GM21526 (cell line): ENCODE measurements around the gene OR5K3.
"Not testable (repeated sequence)": the region's sequence is repeated elsewhere in the genome, so short reads cannot be mapped to it uniquely, and the experiment has no call there.

ENCODE experiments used
- ATAC-seq: cut with Tn5 transposase; IDR thresholded peaks from one replicate; pipeline ENCODE4 v1.9.1; 2021; ENCODE audit warnings: moderate library complexity; ENCODE audit not compliant: unreplicated experiment, low FRiP score

Gene OR5K3, protein sequence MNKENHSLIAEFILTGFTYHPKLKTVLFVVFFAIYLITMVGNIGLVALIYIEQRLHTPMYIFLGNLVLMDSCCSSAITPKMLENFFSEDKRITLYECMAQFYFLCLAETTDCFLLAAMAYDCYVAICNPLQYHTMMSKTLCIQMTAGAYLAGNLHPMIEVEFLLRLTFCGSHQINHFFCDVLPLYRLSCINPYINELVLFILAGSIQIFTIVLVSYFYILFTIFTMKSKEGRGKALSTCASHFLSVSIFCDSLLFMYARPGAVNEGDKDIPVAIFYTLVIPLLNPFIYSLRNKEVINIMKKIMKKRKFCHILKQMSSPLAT

DNA sequence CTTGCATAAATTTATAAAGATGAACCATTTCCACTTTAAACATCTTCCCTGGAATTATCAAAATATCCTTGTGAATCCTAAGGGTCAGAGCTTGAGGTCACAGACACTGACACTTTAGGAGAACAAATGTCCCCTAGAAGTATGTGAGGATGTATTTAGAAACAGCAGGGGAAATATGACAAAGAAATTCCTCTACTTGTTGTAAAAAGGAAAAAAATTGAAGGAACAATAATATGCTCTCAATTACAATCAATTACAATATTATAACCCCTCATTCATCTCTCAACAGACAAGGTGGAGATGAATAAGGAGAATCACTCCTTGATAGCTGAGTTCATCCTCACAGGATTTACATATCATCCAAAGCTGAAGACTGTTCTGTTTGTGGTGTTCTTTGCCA is at the start of gene OR5K3:
Gene OR5K3, plus strand, starts transcription at position 301 of the 400 bp plus-strand sequence. Its CDS starts 0 bp downstream, at position 301.
- ATAC-seq = no peak

DNA sequence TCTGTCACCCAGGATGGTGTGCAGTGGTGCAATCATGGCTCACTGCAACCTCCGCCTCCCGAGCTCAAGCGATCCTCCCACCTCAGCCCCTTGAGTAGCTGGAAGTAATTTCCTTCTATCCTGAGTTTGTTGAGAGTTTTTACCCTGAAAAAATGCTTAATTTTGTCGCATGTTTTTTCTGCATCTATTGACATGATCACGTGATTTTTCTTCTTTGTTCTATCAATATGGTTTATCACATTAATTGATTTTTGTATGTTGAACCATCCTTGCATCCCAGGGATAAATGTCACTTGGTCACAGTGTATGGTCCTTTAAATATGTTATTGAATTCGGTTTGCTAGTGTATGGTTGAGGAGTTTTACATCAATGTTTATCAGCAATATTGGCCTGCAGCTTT is 48.7 kb upstream of the OR5K3 start:
- no peak for ATAC-seq

DNA sequence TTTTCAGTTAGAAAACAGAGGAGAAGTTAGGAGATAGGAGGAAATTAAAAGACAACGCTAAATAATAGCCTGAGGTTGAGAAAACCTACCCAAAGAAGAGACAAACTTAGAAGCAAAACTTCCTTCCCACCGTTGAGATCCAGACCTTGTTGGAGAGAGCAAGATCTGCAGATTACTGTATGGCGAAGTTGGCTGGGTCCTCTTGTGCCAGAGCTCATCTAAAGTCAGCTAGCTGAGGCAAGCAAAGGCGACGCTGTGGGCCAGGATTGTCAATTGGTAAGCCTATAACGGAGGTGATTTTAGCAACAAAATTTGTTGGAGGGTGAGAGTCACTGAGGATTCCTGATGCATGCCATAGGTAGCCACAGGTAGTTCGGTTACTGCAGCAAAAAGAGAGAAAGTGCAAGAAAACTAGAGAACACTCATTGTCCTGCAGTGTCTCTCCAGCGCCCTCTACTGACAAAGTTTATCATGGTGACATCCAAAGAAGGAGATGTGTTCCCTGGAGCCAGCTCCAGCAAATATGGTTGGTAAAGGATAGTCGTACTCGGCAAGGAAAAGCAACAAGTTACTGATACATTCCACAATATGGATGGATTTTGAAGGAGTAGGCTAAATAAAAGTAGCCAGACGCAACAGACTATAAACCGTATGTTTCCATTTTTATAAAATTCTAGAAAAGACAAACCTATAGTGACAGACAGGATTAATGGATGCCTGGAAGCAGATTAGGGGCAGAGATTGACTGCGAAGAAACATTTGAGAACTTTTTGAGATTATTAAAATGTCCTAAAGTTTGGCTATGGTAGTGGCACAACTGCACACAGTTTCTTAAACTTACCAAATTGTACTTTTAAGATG is 46.6 kb upstream of the OR5K3 start:
- no peak for ATAC-seq

DNA sequence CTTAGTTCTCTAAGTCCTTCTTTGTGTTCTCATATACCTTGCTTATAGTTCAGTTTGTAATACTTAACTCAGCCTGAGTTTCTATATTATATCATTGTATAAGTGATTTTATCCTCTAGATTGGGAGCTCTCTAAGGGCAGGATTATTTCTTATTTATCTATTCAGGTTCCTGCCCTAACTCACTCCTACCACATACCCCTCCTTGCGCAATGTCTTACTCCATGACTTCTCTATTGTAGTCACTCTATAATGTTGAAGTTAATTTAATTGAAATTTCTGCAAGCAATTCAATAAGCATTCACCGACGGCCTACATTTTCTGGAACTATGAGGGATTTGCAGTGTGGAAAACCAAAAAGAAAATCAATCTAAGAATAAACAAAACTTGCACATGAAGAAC is 40.4 kb upstream of the OR5K3 start:
- no peak for ATAC-seq

DNA sequence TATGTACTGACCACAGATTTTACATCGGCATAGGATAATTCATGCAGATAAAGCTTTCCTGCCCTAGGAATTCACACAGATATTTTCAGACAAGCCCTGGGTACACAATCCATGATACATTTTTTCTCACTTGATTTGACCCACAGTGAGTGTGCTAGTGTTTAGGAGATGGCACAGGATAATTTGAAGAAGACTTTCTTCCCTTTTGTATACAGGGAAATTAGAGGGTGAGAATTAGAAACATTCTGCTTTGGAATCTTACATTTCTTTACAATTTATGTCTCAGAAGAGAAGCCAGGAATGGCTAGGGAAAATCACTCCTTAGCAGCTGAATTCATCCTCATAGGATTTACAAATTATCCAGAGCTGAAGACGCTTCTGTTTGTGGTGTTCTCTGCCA is 36.9 kb upstream of the OR5K3 start, which contains the start of gene OR5K4:
Gene OR5K4, plus strand, starts transcription at position 301 of the 400 bp plus-strand sequence. Its CDS starts 0 bp downstream, at position 301.
- ATAC-seq = no peak

DNA sequence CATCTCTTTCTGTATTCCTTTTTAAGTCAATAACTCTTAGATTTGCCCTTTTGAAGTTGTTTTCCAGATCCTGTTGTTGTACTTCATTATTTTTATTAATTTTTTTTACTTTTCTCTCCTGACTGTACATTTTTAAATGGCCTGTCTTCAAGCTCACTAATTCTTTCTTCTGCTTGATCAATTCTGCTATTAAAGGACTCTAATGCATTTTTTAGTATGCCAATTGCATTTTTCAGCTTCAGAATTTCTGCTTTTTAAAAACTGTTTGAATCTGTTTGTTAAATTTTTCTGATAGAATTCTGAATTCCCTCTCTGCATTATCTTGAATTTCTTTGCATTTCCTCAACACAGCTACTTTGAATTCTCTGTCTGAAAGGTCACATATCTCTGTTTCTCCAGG is 31.2 kb upstream of the OR5K3 start:
- no peak for ATAC-seq

DNA sequence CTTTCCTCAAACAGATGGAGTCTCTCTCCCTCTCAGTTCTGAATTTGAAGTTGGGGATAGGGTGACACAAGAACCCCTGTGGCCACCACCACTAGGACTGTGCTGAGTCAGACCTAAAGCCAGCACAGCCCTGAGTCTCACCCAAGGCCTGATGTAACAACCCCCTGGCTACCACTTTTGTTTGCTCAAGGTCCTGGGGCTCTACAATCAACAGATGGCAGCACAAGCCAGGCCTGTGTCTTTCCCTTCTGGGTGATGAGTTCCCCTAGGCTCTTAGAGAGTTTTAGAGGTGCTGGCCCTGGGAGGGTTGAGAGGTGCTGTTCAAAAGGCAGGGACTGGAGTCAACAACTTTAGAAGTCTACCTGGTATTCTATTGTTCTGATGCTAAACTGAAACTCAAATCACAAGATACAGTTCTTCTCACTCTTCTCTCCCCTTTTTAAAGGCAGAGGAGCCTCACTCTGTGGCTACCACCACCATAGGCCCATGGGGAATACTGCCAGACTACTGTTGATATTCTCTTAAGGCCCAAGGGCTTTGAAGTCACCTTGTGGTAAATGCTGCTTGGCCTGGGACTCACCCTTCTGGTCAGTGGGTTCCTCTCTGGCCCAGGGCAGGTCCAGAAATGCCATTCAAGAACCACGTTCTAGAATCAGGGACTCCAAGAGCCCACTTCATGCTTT is 30.3 kb upstream of the OR5K3 start:
- peak; percentile 86 for ATAC-seq

DNA sequence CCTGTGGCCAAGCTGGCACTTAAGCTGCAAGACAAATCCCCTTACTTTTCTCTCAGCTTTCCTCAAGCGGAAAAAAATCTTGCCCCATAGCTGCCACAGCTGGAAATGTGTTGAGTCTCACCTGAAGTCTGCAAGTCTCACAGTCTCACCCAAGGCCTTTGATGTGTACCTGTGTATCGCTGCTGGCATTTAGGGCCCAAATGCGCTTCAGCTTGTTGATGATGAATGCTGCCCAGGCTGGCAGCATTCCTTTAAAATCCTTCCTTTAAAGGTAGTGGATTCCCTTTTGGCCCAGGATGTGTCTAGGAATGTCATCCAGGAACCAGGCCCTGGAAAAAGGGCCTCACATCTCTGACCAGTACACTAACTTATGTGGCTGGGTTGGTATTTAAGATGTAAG is 29.8 kb upstream of the OR5K3 start:
- ATAC-seq = no peak

DNA sequence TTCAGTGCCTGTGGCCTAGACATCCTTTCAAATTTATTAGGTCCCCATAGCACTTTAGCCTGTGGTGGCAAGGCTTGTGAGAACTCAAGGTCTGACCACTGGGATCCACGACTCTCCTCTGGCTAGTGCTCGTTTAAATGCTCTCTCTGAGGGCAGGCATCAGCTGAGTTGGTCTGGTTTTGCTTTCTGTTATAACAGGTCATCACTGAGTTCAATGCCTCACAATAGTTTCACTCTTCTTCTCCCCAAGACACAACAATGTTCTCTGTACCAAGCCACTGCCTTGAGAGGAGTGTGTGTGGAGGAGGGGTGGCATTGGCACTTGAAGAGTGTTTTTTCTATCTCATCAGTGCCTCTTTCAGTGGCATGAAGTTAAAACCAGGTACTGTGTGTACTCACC is 29.2 kb upstream of the OR5K3 start:
- no peak for ATAC-seq

DNA sequence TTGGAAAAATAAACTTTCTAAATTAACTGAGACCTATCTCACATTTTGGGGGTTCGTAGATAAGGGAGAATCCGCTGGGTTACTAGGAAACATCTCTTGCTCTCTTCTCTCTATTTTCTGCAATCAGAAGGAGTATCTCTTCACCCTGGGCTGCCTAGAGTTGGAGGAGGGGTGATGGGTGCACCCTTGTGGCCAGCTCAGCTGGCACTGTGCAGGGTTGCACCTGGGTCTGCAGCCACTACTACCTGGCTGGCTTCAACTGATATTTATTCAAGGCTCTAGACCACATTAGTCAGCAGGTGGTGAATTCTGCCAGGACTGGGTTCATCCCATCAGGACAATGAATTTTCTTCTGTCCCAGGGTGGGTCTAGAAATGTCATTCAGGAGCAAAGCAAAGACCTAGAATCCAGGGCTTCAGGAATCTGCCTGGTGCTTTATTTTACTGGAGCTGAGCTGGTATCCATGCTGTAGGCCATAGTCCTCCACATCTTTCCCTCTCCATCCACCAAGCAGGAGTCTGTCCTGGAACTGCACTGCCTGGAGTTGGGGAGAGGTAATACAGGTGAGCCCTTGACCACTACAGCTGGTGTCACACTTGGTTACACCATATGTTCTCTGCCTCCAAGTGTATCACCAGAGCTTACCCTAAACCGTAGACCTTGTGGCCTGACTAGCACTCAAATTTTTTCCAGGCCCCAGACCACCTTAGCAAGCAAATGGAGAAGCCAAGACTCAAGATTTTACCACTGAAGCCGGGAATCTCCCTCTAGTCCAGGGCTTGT is 22.8 kb upstream of the OR5K3 start:
- no peak for ATAC-seq

DNA sequence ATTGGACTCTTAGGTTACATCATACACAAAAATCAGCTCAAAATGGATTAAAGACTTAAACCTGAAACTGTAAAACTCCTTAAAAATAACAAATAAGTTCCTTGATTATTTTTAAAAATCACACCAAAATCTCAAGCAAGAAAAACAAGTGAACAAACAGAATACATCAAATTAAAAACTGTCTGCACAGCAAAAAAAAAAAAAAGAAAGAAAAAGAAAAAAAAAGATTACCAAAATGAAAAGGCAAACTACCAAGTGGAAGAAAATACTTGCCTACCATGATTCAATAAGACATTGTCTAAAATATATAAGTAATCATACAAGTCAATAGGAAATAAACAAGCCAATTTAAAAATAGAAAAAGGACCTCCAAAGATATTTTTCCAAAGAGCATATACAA is 19.3 kb upstream of the OR5K3 start:
- ATAC-seq = no peak

DNA sequence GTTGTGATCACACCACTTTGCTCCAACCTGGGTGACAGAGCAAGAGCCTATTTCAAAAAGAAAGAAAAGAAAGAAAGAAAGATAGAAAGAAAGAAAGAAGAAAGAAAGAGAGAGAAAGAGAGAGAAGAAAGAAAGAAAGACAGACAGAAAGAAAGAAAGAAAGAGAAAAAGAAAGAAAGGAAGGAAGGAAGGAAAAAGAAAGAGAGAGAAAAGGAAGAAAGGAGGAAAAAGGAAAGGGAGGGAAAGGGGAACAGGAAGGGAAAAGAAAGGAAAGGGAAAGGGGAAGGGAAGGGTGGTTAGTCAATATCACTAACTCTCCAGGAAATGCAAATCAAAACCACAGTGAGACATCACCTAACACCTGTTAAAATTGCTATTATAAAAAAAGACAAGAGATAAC is 18.6 kb upstream of the OR5K3 start:
- no peak for ATAC-seq

DNA sequence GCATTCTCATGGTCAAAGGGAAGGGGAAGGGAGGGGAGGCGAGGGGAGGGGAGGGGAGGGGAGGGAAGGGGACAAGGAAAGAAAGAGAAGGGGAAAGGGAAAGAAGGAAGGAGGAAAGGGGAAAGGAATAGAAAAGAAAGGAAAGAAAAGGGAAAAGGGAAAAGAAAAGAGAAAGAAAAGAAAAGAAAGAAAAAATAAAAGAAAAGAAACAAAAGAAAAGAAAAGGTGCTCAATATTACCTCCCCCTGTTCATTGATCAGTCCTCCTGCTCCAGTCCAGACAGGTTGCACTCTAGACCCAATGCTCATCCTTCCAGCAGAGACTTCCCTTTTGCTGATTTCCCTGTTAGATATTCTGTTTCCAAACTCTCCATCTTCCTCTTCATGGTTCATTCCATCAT is 18.0 kb upstream of the OR5K3 start:
- no peak for ATAC-seq

DNA sequence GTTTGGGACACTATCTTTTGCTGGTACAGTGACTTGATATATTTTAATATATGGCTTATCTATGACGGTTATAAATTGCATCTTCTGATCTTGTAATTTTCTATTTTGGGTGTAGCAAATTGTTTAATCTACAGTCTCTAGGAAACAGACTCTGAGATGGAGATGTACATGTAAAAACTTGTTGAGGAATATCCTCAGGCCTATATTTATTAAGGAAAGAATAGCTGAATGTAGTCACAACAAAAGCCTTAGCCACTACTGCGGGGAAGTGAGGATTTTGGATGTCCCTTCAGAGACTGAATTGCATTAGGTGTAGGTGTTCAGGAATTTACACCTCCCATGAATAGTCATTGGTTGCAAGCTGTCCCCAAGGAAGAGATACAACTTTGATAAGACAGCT is 13.8 kb upstream of the OR5K3 start:
- no peak for ATAC-seq

DNA sequence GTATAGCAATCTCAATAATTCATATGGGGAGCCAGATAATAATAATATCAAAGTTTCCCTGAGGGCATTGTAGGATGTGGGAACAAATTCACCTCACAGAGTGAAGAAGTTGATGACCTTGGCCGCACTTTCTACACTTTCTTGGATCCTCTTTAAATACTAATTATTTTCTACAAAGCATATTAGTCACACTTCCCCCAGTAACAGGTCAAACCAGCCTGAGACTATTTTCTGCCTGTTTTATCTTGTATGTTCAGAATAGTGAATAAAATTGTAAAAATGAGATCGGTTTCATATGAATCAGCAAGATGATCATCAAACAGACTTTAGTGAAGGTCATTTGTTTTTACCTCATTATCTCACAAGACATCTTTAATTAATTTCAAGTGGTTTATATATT is 2.3 kb upstream of the OR5K3 start:
- no peak for ATAC-seq

DNA sequence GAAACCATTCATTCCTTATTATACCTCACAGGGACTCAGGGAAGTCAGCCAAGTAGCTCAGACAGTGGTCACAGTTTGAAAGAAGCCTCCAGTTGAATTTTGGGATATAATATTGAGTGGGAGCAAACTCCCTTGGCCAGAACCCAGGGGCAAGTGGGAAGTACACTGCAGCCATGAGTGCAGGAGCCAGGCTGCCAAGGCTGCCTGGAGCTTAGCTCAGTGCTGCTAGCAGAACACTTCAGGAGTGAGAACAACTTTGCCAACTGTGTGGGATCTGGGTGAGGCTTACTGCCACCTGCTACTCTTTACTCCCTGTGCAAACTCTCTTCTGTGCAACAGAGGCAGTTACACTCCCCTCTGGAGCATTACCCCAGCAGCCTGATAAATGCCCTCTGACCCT is 4.6 kb downstream of the OR5K3 start:
- ATAC-seq = no peak

DNA sequence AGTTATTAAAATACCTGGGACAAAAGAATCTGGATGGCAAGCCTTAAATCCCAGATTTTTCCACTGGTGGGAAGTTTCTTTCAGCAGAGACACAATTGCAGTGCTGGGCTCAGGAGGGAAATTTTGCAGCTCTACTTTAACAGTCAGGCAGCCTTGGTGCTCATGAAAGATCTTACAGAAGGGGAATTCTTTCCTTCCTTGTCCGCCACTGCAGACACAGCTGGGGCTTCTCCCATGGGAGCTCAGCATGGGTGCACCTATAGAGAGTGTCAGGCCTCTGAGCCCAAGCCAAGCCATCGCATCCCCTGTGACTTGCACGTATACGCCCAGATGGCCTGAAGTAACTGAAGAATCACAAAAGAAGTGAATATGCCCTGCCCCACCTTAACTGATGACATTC is 6.0 kb downstream of the OR5K3 start:
- not testable (repeated sequence) for ATAC-seq

DNA sequence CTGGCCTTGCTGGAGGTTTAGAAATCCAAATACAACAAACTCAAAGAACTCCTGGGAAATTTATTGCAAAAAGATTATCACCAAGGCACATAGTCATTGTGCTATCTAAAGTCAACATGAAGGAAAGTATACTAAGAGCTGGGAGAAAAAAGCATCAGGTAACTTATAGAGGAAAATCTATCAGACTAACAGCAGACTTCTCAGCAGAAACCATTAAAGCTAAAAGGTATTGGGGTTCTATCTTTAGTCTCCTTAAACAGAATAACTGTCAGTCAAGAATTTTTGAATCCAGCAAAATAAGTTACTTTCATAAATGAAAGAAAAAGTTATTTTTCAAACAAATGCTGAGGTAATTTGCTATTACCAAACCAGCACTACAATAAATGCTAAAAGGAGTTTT is 8.0 kb downstream of the OR5K3 start:
- no peak for ATAC-seq

DNA sequence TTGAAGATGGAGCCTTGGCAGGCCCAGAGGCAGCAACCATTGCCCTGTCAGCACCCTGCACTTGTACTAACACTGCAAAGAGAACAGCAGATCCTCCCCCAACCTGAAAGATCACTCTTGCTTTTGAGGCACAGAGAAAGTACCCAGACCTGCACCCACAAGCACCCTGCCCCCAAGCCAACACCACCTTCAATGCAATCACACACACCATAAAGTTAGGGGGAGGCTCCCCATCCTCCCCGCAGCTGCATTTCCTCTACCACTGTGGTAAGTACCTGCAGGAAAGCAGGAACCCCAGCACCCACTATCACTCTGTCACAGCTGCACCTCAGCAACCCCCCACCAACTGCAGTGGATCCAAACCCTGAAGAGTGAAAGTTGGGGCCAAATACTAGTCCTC is 12.0 kb downstream of the OR5K3 start:
- no peak for ATAC-seq

DNA sequence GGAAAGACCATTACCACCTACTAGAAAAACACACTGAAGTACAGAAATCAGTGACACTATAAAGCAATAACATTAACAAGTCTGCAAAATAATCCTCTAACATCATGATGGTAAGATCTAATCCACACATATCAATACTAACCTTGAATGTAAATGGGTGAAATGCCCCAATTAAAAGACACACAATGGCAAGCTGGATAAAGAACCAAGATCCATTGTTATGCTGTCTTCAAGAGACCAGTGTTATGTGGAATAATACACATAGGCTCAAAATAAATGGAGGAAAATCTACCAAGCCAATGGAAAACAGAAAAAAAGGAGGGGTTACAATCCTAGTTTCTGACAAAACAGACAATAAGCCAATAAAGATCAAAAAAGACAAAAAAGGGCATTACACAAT is 13.5 kb downstream of the OR5K3 start:
- ATAC-seq = no peak

DNA sequence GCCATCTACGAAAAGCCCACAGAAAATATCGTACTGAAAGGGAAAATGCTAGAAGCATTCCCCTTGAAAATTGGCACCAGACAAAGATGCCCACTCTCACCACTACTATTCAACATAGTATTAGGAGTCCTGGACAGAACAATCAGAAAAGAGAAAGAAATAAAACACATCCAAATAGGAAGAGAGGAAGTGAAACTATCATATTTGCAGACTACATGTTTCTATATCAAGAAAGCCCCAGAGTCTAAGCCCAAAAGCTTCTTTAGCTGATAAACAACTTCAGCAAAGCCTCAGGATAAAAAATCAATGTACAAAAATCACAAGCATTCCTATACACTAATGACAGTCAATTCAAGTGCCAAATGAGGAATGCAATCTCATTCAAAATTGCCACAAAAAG is 15.6 kb downstream of the OR5K3 start:
- ATAC-seq = no peak
